Lung (tissue), 12 donors: Measurements from ENCODE around the gene SLC9A9. TPM values are rescaled to one million over a fixed set of nuclear protein-coding genes. Genes with fewer than 3 reads are reported as not detected.

Experiments
- ATAC-seq: fragments of 200-7000 bp; cut with Tn5 transposase; one replicate; pipeline ENCODE4 v1.9.1; 2020; ENCODE audit warnings: moderate number of reproducible peaks; ENCODE audit not compliant: insufficient read depth, low FRiP score
- DNase-seq, 3 donors: peaks; one replicate each; pipeline ENCODE4 v3.0.0-alpha.2; 2013 to 2017
- H3K27ac ChIP-seq, 2 donors: one replicate each; pipeline ENCODE4 v1.5.1; 2013; ENCODE audit warnings: mild to moderate bottlenecking in 2 of 2, moderate library complexity in 2 of 2, control low read depth in 1 of 2, inconsistent platforms in 1 of 2, low read depth in 1 of 2, low read length in 1 of 2
- H3K27me3 ChIP-seq, 3 donors: one replicate each; pipeline ENCODE4 v1.5.1; 2013; ENCODE audit warnings: low read length in 2 of 3; ENCODE audit not compliant: control insufficient read depth in 3 of 3, insufficient read depth in 3 of 3
- H3K36me3 ChIP-seq, 4 donors: one replicate each; pipeline ENCODE4 v1.5.1; 2013; ENCODE audit warnings: low read length in 4 of 4, mild to moderate bottlenecking in 1 of 4, moderate library complexity in 1 of 4; ENCODE audit not compliant: control insufficient read depth in 4 of 4, insufficient read depth in 4 of 4
- H3K4me1 ChIP-seq, 5 donors: one replicate each; pipeline ENCODE4 v1.5.1; 2013; ENCODE audit warnings: low read length in 5 of 5, mild to moderate bottlenecking in 2 of 5, moderate library complexity in 1 of 5; ENCODE audit not compliant: control insufficient read depth in 5 of 5, insufficient read depth in 5 of 5
- H3K4me3 ChIP-seq: one replicate; pipeline ENCODE4 v1.5.1; 2013; ENCODE audit warnings: mild to moderate bottlenecking, control low read depth, moderate library complexity
- H3K9ac ChIP-seq, 2 donors: one replicate each; pipeline ENCODE4 v1.5.1; 2013; ENCODE audit warnings: low read length in 2 of 2, control low read depth in 1 of 2; ENCODE audit not compliant: insufficient read depth in 1 of 2
- H3K9me3 ChIP-seq, 4 donors: one replicate each; pipeline ENCODE4 v1.5.1; 2013; ENCODE audit warnings: low read length in 3 of 4, mild to moderate bottlenecking in 1 of 4, moderate library complexity in 1 of 4; ENCODE audit not compliant: control insufficient read depth in 4 of 4, insufficient read depth in 3 of 4
- CTCF ChIP-seq: IDR thresholded peaks from 2 replicates; pipeline ENCODE4 v1.5.1; 2012; ENCODE audit warnings: mild to moderate bottlenecking; ENCODE audit errors: control extremely low read depth, extremely low read depth
- WGBS, 2 donors: extraction: QIAGEN DNeasy Blood & Tissue Kit; methylation state at CpG; one replicate each; pipeline ENCODE4 v1.1.7; 2013; 5-methylcytosine and 5-hydroxymethylcytosine counted together
- polyA plus RNA-seq, 2 donors: library from polyadenylated mRNA; stranded (reverse); fragments of 200-250 nt; gene quantifications; one replicate each; pipeline ENCODE4 v1.2.1, GENCODE V29; 2013
- total RNA-seq, 2 donors: library from RNA; depleted of rRNA in 1 of 2; stranded (reverse); fragments of >200 nt in 1 of 2; gene quantifications; one replicate each; pipeline ENCODE4 v1.2.1, GENCODE V29; 2014 to 2021
- donor health status: control.
- donor health status: control.
- donor health status: Bipolar disorder and iron deficiency.
- donor health status: healthy.
- donor health status: DM: yes; HTN: yes; CAD: no.

The SLC9A9 gene
- total and polyA plus RNA-seq, 4 donors: 2.2 to 66.3 (median 8.2) TPM

GRCh38 chr3:143648218-143648617, 200.1 kb downstream of the SLC9A9 start:
- H3K36me3 ChIP-seq: peaks cover 0 to 14% (median 4%) of the 10 kb centered on the region in 4 donors
- no peak overlapping the region for H3K27ac ChIP-seq
- no peak overlapping the region for H3K9ac ChIP-seq
- peaks cover 0 to 22% (median 4%) of the 10 kb centered on the region in 5 donors for H3K4me1 ChIP-seq
- H3K27me3 ChIP-seq: no peaks in the 10 kb centered on the region
- TF ChIP-seq CTCF: no peak
- no peak overlapping the region for H3K4me3 ChIP-seq
- DNase-seq (no peak), ATAC-seq (no peak)
- no peaks in the 10 kb centered on the region for H3K9me3 ChIP-seq
- 96 to 97% methylated on average over 14 of the region's 14 CpGs for WGBS, 2 donors

- Histone ChIP-seq H3K36me3 (peaks cover 0 to 6% (median 0%) of the 10 kb centered on the region in 4 donors), H3K9me3 (peaks cover 0 to 3% (median 0%) of the 10 kb centered on the region in 4 donors), H3K4me1 (peaks cover 0 to 17% (median 4%) of the 10 kb centered on the region in 5 donors), H3K27ac (no peak overlapping the region), H3K27me3 (no peaks in the 10 kb centered on the region), H3K9ac (peak overlapping the region in 1 of 2 donors; percentile 53), H3K4me3 (no peak overlapping the region)
- WGBS, 2 donors: 50 to 75% methylated on average over 4 of the region's 4 CpGs
- peak; percentile 82 to 92 (median 90) for DNase-seq
- peak; percentile 62 for TF ChIP-seq CTCF
- ATAC-seq: peak; percentile 77
Measured at GRCh38 chr3:143644370-143645089, 203.7 kb downstream of the SLC9A9 start.

GRCh38 chr3:143643905-143644304, 204.4 kb downstream of the SLC9A9 start:
- ATAC-seq (no peak), DNase-seq (no peak)
- no peak for TF ChIP-seq CTCF
- Histone ChIP-seq H3K9me3 (peaks cover 0 to 3% (median 0%) of the 10 kb centered on the region in 4 donors), H3K27me3 (no peaks in the 10 kb centered on the region), H3K27ac (no peak overlapping the region), H3K4me1 (peaks cover 0 to 17% (median 4%) of the 10 kb centered on the region in 5 donors), H3K9ac (peak overlapping the region in 1 of 2 donors; percentile 53), H3K4me3 (no peak overlapping the region), H3K36me3 (peaks cover 0 to 6% (median 0%) of the 10 kb centered on the region in 4 donors)
- WGBS, 2 donors: 92 to 94% methylated on average over 1 of the region's 1 CpG
